Esophagus muscularis mucosa (tissue), 4 donors: ENCODE results near the gene IRF9. TPM values are rescaled to one million over a fixed set of nuclear protein-coding genes. Genes with fewer than 3 reads are reported as not detected.

Experiments used
- DNase-seq: peaks from one replicate; pipeline ENCODE4 v3.0.0-alpha.2; 2017; ENCODE audit errors: extremely low spot score
- H3K27ac ChIP-seq, 4 donors: fragments of 200-600 bp; sonication (generic); replicated peaks in 1 of 4; 1 replicate in 3 of 4; 2 replicates in 1 of 4; pipeline ENCODE4 v1.5.1; 2016 to 2019; ENCODE audit warnings: mild to moderate bottlenecking in 1 of 4
- H3K27me3 ChIP-seq, 4 donors: fragments of 200-600 bp; sonication (generic); one replicate each; pipeline versions ENCODE4 v1.5.1 to v1.6.0; 2016 to 2019
- H3K36me3 ChIP-seq, 4 donors: fragments of 200-600 bp; sonication (generic); one replicate each; pipeline ENCODE4 v1.5.1; 2016 to 2019
- H3K4me1 ChIP-seq, 4 donors: fragments of 200-600 bp; sonication (generic); one replicate each; pipeline ENCODE4 v1.5.1; 2016 to 2019
- H3K4me3 ChIP-seq, 4 donors: fragments of 200-600 bp; sonication (generic); 1 replicate in 2 of 4; 2 replicates in 2 of 4; pipeline ENCODE4 v1.5.1; 2016 to 2019; ENCODE audit warnings: mild to moderate bottlenecking in 4 of 4, moderate library complexity in 1 of 4
- H3K9me3 ChIP-seq, 4 donors: fragments of 200-600 bp; sonication (generic); 1 replicate in 3 of 4; 2 replicates in 1 of 4; pipeline ENCODE4 v1.5.1; 2016 to 2019
- CTCF ChIP-seq, 3 experiments: fragments of 200-600 bp in 2 of 3; fragments of 450-650 bp in 1 of 3; sonication (generic) in 2 of 3; IDR thresholded peaks; one replicate each; pipeline ENCODE4 v1.5.1; 2017 to 2019; ENCODE audit warnings: antibody characterized with exemption in 3 of 3, mild to moderate bottlenecking in 2 of 3, moderate library complexity in 1 of 3
- EP300 ChIP-seq: sonication (generic); formaldehyde crosslinking; IDR thresholded peaks from one replicate; pipeline ENCODE4 v1.6.1; 2017; ENCODE audit warnings: antibody characterized with exemption
- POLR2A ChIP-seq: fragments of 450-650 bp; IDR thresholded peaks from one replicate; pipeline ENCODE4 v1.6.1; 2017; ENCODE audit warnings: antibody characterized with exemption, moderate library complexity, mild to moderate bottlenecking, low read depth
- POLR2AphosphoS5 ChIP-seq, 2 donors: sonication (generic); formaldehyde crosslinking; IDR thresholded peaks; one replicate each; pipeline ENCODE4 v1.6.1; 2017; ENCODE audit warnings: antibody characterized with exemption in 2 of 2
- WGBS: methylation state at CpG from one replicate; pipeline ENCODE4 v1.1.5; 2018; 5-methylcytosine and 5-hydroxymethylcytosine counted together
- intact Hi-C: fragments of 100-400 bp; cut with DNase I; formaldehyde crosslinking; loops from one replicate; pipeline ENCODE4 v1.15.1; 2023
- total RNA-seq, 4 donors: library from RNA; depleted of rRNA; stranded (reverse); fragments of >200 nt; gene quantifications; one replicate each; pipeline versions ENCODE4 v1.1.0 to v1.2.1, GENCODE V29; 2016

Gene IRF9
- total RNA-seq, 4 donors from 2014 or later, result 39.5 to 78.3 (median 63.2) TPM

GRCh38 chr14:24121210-24121609 is 39.9 kb upstream of the IRF9 start:
- over 99% methylated on average over 8 of the region's 8 CpGs for WGBS
- DNase-seq, result no peak
- H3K27me3 ChIP-seq, result no peaks in the 10 kb centered on the region
- no peak overlapping the region for H3K27ac ChIP-seq
- peaks cover 5 to 8% (median 7%) of the 10 kb centered on the region in 4 donors for H3K4me1 ChIP-seq
- intact Hi-C loops, result no loop called here
- TF ChIP-seq CTCF (IDR thresholded peaks at IDR 0.05), result no peak
- no peak for TF ChIP-seq EP300
- no peak for TF ChIP-seq POLR2A
- peaks cover 32 to 78% (median 75%) of the 10 kb centered on the region in 4 donors for H3K36me3 ChIP-seq
- H3K9me3 ChIP-seq, result no peaks in the 10 kb centered on the region
- no peak overlapping the region for H3K4me3 ChIP-seq

- H3K9me3 ChIP-seq, result no peaks in the 10 kb centered on the region
- intact Hi-C loops, result no loop called here
- no peak for DNase-seq
- no peak for TF ChIP-seq EP300
- TF ChIP-seq POLR2AphosphoS5 (IDR thresholded peaks at IDR 0.05), result no peak
- TF ChIP-seq POLR2A, result no peak
- no peak for TF ChIP-seq CTCF (IDR thresholded peaks at IDR 0.05)
- no peaks in the 10 kb centered on the region for H3K27me3 ChIP-seq
- H3K27ac ChIP-seq, result no peak overlapping the region
- 98% methylated on average over 4 of the region's 4 CpGs for WGBS
- H3K4me3 ChIP-seq, result no peak overlapping the region
- no peaks in the 10 kb centered on the region for H3K4me1 ChIP-seq
- peaks cover 32 to 74% (median 67%) of the 10 kb centered on the region in 4 donors for H3K36me3 ChIP-seq
Observed at GRCh38 chr14:24122416-24122815, 38.6 kb upstream of the IRF9 start.

- no peak overlapping the region for H3K4me3 ChIP-seq
- TF ChIP-seq POLR2AphosphoS5 (IDR thresholded peaks at IDR 0.05), result no peak
- TF ChIP-seq POLR2A, result no peak
- no peak overlapping the region for H3K27ac ChIP-seq
- peaks cover 30 to 69% (median 62%) of the 10 kb centered on the region in 4 donors for H3K36me3 ChIP-seq
- no peaks in the 10 kb centered on the region for H3K9me3 ChIP-seq
- H3K4me1 ChIP-seq, result no peaks in the 10 kb centered on the region
- WGBS, result 100% methylated on average over 1 of the region's 8 CpGs
- no peak for DNase-seq
- H3K27me3 ChIP-seq, result no peaks in the 10 kb centered on the region
- intact Hi-C loops, result no loop called here
Observed at GRCh38 chr14:24122898-24123297, 38.2 kb upstream of the IRF9 start.

GRCh38 chr14:24123424-24124417 is 37.3 kb upstream of the IRF9 start:
- Histone ChIP-seq H3K9me3 (no peaks in the 10 kb centered on the region), H3K27ac (no peak overlapping the region), H3K27me3 (no peaks in the 10 kb centered on the region), H3K4me3 (no peak overlapping the region), H3K36me3 (peaks cover 22 to 61% (median 54%) of the 10 kb centered on the region in 4 donors), H3K4me1 (no peaks in the 10 kb centered on the region)
- no peak for DNase-seq
- intact Hi-C loops, result no loop called here
- WGBS, result 92% methylated on average over 8 of the region's 9 CpGs
- TF ChIP-seq CTCF (IDR thresholded peaks at IDR 0.05) (no peak), EP300 (no peak), POLR2A (no peak), POLR2AphosphoS5 (IDR thresholded peaks at IDR 0.05) (no peak)

- DNase-seq, result no peak
- no peaks in the 10 kb centered on the region for H3K9me3 ChIP-seq
- no peak overlapping the region for H3K27ac ChIP-seq
- no peak overlapping the region for H3K4me3 ChIP-seq
- intact Hi-C loops, result no loop called here
- peaks cover 8 to 16% (median 12%) of the 10 kb centered on the region in 4 donors for H3K4me1 ChIP-seq
- TF ChIP-seq EP300 (no peak), POLR2A (no peak), CTCF (IDR thresholded peaks at IDR 0.05) (no peak), POLR2AphosphoS5 (IDR thresholded peaks at IDR 0.05) (no peak)
- H3K27me3 ChIP-seq, result no peaks in the 10 kb centered on the region
- peaks cover 7 to 28% (median 22%) of the 10 kb centered on the region in 4 donors for H3K36me3 ChIP-seq
Observed at GRCh38 chr14:24126939-24127338, 34.1 kb upstream of the IRF9 start.
